Measurements from ENCODE around the gene MAP3K2. TPM values are rescaled to one million over a fixed set of nuclear protein-coding genes. Genes with fewer than 3 reads are reported as not detected.

Gene MAP3K2
- total RNA-seq, 1 donor from 2014 or later, result 42.2 TPM

DNA sequence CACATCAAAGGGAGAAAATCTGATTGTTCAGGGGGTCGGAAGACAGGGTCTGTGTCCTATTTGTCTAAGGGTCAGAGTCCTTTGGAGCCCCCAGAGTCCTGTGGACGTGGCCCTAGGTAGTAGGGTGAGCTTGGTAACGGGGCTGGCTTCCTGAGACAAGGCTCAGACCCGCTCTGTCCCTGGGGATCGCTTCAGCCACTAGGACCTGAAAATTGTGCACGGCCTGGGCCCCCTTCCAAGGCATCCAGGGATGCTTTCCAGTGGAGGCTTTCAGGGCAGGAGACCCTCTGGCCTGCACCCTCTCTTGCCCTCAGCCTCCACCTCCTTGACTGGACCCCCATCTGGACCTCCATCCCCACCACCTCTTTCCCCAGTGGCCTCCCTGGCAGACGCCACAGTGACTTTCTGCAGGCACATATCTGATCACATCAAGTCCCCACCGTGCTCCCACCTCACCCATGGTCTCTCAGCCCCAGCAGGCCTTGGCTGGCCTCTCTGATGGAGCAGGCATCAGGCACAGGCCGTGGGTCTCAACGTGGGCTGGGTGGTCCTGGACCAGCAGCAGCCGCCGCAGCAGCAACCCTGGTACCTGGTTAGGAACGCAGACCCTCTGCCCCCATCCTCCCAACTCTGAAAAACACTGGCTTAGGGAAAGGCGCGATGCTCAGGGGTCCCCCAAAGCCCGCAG is 34.2 kb upstream of the MAP3K2 start:
- peaks cover 21% of the 10 kb centered on the region for H3K27me3 ChIP-seq (ENCODE audit: control insufficient read depth, insufficient read depth, low read length)

GRCh38 chr2:127421116-127421800 is 33.5 kb upstream of the MAP3K2 start:
- TF ChIP-seq CTCF (IDR thresholded peaks at IDR 0.05; ENCODE audit: insufficient read depth, low read length, poor library complexity, severe bottlenecking), result no peak
- Histone ChIP-seq H3K27me3 (ENCODE audit: control insufficient read depth, insufficient read depth, low read length) (peaks cover 21% of the 10 kb centered on the region), H3K36me3 (ENCODE audit: control insufficient read depth, insufficient read depth, low read length) (no peaks in the 10 kb centered on the region), H3K4me3 (ENCODE audit: low read depth, low read length) (no peak overlapping the region)
- no peak for DNase-seq (ENCODE audit: low read depth)

More for the DNA sequence above, 34.2 kb upstream of the MAP3K2 start:
- no peak for DNase-seq (ENCODE audit: low read depth)
- TF ChIP-seq CTCF (IDR thresholded peaks at IDR 0.05; ENCODE audit: insufficient read depth, low read length, poor library complexity, severe bottlenecking), result no peak
- H3K4me3 ChIP-seq (ENCODE audit: low read depth, low read length), result no peak overlapping the region
- H3K36me3 ChIP-seq (ENCODE audit: control insufficient read depth, insufficient read depth, low read length), result no peaks in the 10 kb centered on the region

GRCh38 chr2:127420039-127420864 is 32.5 kb upstream of the MAP3K2 start:
- DNase-seq (ENCODE audit: low read depth), result no peak
- no peak for TF ChIP-seq CTCF (IDR thresholded peaks at IDR 0.05; ENCODE audit: insufficient read depth, low read length, poor library complexity, severe bottlenecking)
- Histone ChIP-seq H3K4me3 (ENCODE audit: low read depth, low read length) (no peak overlapping the region), H3K36me3 (ENCODE audit: control insufficient read depth, insufficient read depth, low read length) (no peaks in the 10 kb centered on the region), H3K27me3 (ENCODE audit: control insufficient read depth, insufficient read depth, low read length) (peaks cover 21% of the 10 kb centered on the region)

DNA sequence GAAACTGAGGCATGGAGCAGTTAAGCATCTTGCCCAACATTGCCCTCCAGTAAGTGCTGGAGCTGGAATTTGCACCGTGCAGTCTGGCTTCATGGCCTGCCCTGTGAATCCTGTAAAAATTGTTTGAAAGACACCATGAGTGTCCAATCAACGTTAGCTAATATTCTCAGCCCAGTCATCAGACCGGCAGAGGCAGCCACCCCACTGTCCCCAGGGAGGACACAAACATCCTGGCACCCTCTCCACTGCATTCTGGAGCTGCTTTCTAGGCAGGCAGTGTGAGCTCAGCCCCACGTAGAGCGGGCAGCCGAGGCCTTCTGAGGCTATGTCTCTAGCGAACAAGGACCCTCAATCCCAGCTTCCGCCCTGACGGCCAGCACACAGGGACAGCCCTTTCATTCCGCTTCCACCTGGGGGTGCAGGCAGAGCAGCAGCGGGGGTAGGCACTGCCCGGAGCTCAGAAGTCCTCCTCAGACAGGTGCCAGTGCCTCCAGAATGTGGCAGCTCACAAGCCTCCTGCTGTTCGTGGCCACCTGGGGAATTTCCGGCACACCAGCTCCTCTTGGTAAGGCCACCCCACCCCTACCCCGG is 31.8 kb upstream of the MAP3K2 start:
- no peak overlapping the region for H3K4me3 ChIP-seq (ENCODE audit: low read depth, low read length)
- no peak for DNase-seq (ENCODE audit: low read depth)
- H3K27me3 ChIP-seq (ENCODE audit: control insufficient read depth, insufficient read depth, low read length), result peaks cover 21% of the 10 kb centered on the region
- no peaks in the 10 kb centered on the region for H3K36me3 ChIP-seq (ENCODE audit: control insufficient read depth, insufficient read depth, low read length)
- no peak for TF ChIP-seq CTCF (IDR thresholded peaks at IDR 0.05; ENCODE audit: insufficient read depth, low read length, poor library complexity, severe bottlenecking)

DNA sequence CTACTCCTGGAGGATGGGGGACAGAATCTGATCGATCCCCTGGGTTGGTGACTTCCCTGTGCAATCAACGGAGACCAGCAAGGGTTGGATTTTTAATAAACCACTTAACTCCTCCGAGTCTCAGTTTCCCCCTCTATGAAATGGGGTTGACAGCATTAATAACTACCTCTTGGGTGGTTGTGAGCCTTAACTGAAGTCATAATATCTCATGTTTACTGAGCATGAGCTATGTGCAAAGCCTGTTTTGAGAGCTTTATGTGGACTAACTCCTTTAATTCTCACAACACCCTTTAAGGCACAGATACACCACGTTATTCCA is 31.3 kb upstream of the MAP3K2 start:
- TF ChIP-seq CTCF (IDR thresholded peaks at IDR 0.05; ENCODE audit: insufficient read depth, low read length, poor library complexity, severe bottlenecking), result no peak
- H3K27me3 ChIP-seq (ENCODE audit: control insufficient read depth, insufficient read depth, low read length), result peaks cover 21% of the 10 kb centered on the region
- H3K36me3 ChIP-seq (ENCODE audit: control insufficient read depth, insufficient read depth, low read length), result no peaks in the 10 kb centered on the region
- no peak overlapping the region for H3K4me3 ChIP-seq (ENCODE audit: low read depth, low read length)
- no peak for DNase-seq (ENCODE audit: low read depth)
